NCI-H1417 (cell line): Measurements from ENCODE around the gene FAM228A.
A peak's percentile ranks its signal among the peaks of the same experiment; 100 is the strongest.

ENCODE experiments used
- DNase-seq, 3 experiments: peaks; one replicate each; lab custom pipeline; 2025; lab: John Stamatoyannopoulos, UW

Gene FAM228A

GRCh38 chr2:24225499-24226242, 50.8 kb downstream of the FAM228A start:
- DNase-seq, result peak in 1 of 3 experiments; percentile 52

- DNase-seq, result peak in 2 of 3 experiments; percentile 31 to 65
Observed at GRCh38 chr2:24228470-24228869, 53.6 kb downstream of the FAM228A start.

- no peak for DNase-seq
Observed at GRCh38 chr2:24231461-24231881, 56.6 kb downstream of the FAM228A start.

- no peak for DNase-seq
Observed at GRCh38 chr2:24233321-24233720, 58.5 kb downstream of the FAM228A start.

GRCh38 chr2:24237313-24237712, 62.5 kb downstream of the FAM228A start:
- no peak for DNase-seq

GRCh38 chr2:24238158-24238557, 63.3 kb downstream of the FAM228A start:
- peak; percentile 53 to 93 (median 62) for DNase-seq

DNA sequence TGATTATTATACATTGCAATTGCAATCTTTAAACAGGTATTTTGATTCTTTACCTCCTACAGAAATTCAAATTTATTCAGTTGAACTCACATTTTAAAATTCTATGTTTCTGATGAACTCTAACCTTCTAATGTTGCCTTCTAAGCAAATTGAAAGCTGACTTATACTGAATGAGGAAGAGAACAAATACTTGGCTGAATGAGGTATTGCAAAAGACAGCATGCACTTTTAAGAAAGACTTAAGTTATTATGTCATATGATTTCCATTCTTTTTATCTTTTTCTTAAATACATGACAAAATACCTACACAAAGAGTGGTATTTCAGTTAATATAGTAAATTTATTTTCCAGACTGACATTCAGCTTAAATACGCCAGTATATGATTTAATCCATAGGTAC, 64.7 kb downstream of the FAM228A start:
- DNase-seq, result no peak
